HuH-7 (cell line): ENCODE results near the gene MPP4.
"Not testable (repeated sequence)": the region's sequence is repeated elsewhere in the genome, so short reads cannot be mapped to it uniquely, and the experiment has no call there.

Experiments used
- DNase-seq: peaks from one replicate; pipeline ENCODE4 v3.0.0; 2011; ENCODE audit warnings: low spot score

MPP4 gene

DNA sequence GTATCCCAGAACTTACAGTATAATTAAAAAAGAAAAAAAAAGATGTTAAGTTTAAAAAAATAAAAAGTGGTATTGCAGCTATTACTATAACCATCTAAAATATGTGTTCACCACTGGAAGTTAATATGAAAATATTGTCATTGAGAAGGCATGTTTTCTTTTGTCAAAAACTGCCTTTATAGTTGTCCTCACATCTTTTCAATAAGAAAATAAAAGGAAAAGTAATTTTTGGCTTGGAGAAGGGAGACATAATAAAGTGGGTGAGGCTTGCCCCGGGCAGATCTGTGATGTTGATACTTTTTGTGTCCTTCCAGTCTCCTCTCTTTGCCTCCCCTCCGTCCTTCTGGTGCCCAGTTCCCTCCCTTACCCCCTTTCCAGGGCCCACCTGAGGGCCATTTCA, 24.9 kb downstream of the MPP4 start:
- DNase-seq, result no peak

DNA sequence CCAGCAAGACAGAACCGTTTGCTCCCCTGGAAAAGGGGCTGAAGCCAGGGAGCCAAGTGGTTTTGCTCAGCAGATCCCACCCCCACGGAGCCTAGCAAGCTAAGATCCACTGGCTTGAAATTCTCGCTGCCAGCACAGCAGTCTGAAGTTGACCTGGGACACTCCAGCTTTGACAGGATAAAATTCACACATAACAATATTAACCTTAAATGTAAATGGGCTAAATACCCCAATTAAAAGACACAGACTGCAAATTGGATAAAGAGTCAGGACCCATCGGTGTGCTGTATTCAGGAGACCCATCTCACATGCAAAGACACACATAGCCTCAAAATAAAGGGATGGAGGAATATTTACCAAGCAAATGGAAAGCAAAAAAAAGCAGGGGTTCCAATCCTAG, 27.2 kb downstream of the MPP4 start:
- DNase-seq, result not testable (repeated sequence)

DNA sequence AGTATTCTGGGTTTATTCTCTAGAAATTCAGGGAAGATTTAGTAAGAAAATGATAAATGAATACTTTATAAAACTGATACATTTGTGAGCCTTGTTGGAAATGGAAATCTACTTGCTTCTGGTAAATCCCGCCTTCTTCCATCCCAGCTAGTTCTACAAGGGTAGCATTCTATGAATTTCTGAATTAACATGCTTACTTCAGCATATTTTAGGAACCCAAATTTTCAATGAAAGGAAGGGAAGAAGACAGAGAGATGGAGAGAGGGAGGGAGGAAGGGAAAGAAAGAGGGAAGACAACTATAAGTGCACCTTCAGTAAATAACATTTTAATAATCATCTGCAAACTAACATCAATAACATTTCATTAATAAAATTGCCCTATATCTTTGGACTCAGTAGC, 28.6 kb downstream of the MPP4 start:
- no peak for DNase-seq

DNA sequence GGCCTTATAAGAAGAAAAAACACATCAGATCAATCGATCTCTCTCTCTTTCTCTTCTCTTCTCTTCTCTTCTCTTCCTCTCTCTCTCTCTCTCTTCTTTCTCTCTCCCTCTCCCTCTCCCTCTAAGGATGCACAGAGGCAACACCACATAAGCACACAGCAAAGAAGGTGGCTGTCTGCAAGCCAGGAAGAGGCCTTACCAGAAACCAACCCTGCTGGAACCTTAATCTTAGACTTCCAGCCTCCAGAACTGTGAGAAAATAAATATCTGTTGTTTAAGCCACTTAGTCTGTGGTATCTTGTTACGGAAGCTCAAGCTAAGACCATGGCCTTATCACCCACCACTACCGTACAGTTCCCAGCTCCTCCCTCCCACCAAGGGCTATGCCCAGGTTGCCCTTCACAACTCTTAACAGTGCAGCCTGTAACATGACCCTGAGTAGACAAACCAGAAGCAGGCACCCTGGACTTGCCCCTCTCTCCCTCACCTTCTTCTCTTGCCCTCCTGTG, 30.0 kb downstream of the MPP4 start:
- DNase-seq, result no peak

DNA sequence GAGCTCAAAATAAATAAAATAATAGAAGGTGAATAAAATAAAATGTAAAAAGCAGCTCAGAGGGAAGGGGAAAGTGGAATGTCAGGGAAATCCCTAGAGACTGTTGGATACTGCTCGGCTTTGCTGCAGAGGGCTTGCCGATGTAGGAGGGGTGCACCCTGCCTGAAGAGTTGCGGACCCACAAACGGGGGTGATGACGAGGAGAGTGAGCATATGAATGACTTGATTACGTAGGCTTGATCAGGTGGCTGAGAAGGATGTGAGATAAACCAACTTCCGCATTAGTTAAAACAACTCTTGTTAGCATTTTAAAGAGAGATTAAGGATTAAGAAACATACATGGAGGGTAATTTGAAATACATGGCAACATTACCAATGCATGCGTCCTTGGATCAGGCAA, 34.1 kb downstream of the MPP4 start:
- no peak for DNase-seq

DNA sequence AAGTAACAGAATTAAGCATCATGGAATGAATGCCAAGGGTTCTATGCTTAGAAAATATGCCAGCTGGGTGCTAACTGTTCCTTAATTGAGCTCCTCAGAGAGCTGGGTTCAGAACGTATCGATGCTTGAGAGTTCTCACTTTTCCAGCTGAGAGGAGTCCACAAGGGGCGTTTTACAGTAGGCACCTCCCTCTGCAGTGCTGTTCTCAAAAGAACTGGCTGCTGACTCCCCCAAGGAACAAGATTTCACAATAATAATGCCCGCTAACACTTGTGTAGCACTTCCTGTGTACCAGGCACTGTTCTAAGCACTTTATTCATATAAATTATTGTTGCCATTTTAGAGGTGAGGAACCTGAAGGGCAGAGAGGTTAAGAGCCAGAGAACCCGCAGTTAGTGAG, 37.1 kb downstream of the MPP4 start:
- DNase-seq, result no peak

DNA sequence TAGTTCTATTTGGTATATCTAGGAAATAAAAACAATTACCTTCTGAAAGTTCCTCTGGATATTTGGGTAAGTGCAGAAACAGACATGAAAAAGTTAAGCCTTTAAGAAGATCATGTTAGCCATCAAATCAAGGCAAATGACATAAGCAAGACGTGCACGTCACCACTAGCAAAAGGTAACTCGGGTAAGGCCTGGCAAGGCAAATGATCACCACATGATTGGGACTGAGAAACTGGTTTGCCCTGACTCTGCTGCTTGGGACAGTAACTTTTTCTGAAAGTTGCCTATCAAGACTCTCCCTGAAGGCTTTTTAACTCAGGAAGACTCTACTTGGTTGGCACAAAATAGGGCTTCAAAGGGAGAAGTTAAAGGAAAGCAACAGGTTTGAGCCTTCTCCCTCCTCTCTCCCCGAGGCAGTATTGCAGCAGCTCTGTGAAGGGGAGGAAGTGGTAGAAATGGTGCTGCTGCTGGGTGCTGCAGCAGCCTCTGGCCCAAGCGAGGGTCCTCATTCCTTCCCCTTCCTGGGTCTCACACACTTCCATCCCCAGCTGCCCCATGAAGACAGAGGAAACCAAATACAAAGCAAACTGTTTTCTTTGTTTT, 38.0 kb downstream of the MPP4 start:
- DNase-seq, result no peak

DNA sequence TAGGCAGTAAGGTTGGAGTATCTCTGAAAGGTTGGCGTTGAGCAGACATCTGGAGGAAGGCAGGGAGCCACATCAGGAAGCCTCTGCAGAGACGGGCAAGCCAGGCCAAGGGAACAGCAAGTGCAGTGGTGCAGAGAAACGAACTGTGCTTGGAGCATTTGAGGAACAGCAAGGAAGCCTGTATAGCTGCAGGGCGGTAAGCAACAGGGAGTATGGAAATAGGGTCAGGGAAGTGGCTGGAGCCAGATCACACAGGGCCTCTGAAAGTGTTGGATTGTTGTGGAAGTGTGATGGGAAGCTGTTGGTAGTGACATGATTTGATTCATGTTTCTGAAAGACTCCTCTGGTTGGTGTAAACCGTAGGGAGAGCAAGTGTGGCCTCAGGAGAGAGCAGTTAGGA, 41.7 kb downstream of the MPP4 start:
- DNase-seq, result no peak

DNA sequence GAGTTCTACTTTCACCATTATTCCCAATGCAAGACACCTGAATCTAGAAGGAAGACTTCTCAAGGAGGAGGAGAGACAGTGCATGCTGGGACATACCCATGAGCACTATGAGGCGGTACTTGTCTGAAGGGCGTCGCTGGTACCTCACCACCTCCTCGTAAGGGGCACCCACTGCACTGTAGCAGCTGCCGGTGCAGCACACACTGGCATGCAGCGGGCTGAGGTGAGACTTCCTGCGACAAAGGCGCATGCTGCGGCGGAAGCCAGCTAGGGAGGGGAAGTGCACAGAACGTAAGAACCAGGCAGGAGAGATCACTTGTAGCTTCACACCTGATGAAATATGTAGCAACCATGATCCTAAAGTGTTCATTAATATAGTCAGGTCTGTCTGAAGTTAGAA, 42.3 kb downstream of the MPP4 start:
- DNase-seq, result no peak

DNA sequence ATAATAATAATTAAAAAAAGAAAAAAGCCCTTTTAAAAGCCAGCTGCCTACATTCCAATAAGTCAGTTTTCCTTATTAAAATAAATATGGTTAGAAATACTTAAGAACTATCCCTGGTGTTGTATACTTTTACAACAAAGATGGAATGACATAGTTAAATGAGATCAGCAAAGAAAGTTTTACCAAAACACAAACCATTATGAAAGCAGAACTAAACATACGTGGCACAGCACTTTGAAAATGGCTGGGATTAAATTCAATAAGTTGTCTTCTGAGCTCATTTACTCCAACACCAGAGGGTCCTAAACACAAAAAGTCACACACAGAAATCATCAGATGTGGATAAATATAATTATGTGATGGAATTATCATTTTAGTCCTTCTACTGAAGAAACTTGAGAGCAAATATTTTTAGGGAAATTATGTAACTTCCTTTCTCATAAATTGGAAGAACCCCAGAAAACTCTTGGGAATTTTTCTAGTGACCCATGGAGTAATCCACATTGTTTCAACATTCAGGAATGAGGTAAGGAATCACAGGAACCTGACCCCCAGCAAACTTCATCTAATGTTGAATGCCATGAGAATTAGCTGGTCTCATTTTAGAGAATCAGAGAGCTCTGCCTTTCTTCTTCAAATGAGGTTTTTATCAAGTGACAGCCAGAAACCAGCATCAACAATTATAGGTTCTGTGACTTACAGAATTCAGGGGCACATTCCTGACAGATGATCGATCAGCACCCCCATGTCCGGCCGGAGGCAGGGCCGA, 43.6 kb downstream of the MPP4 start:
- no peak for DNase-seq

DNA sequence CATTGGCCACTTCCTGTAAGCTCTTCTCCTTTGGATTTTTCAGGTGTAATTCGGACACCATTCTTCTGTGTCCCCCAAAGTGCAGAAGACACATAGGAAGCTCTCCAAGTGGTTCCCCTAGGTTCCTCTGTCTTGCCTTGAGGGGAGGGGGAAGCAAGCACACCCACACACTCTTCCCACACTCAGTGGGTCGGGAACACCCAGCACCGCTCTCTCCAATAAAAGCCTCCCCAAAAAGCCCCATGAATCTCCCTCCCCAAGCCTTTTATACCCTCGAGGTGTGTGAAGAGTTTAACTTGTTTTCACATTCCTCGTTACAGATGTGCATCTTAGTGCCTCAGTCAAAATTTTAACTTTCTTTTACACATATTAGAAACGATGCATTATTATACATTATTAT, 45.2 kb downstream of the MPP4 start:
- no peak for DNase-seq

DNA sequence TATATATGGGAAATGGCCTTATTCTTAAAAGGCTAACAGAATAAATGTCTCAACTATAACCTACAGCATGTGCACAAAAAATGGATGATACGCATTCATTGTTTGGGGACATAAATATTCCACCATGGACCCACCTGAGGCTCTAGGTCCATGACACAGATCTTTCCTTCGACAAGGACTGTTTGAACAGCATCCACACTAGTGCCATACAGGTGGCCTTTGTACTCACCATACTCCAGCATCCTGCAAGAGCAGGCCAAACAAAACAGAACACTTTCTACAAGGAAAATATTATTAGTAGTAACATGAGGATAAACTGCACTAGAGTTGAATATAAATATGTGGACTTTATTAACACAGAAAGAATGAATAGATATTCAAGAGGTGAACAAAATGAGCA, 49.0 kb downstream of the MPP4 start:
- DNase-seq, result no peak

DNA sequence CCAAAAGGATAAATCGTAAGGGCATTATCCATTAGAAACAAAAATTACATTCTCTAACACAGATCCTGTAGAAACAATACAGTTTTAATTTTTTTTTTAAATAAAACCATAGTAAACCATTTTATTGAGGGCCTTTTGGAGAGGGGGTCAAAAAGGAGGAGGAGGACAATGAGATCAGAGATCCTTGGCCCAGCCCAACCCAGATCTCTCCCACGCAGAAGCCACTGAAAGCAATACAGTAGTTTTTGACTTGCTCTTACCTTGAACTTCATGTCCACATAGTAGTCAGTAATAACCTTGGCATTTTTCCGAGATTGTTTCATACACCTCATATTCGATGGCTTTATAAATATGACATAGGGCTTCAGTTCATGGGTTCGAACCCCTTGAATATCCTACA, 51.0 kb downstream of the MPP4 start:
- DNase-seq, result no peak

DNA sequence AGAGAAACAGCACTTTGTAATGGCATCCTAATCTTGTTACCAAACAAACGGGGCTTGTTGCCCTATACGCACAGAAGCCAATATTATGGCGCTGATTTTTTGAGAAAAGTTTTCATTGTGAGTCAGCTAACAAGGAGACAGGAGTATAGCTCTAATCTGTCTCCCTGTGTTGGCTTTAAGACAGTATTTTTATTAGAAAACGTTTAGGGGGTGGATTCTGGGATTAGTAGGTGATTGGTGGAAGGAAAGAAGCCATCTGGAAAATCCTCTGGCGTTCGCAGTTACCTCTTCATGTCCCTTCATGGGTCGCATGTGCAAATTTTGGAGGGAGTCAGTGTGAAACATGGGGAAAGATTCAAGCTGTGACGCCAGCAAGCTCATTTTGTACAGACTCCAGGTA, 54.4 kb downstream of the MPP4 start:
- DNase-seq, result no peak

DNA sequence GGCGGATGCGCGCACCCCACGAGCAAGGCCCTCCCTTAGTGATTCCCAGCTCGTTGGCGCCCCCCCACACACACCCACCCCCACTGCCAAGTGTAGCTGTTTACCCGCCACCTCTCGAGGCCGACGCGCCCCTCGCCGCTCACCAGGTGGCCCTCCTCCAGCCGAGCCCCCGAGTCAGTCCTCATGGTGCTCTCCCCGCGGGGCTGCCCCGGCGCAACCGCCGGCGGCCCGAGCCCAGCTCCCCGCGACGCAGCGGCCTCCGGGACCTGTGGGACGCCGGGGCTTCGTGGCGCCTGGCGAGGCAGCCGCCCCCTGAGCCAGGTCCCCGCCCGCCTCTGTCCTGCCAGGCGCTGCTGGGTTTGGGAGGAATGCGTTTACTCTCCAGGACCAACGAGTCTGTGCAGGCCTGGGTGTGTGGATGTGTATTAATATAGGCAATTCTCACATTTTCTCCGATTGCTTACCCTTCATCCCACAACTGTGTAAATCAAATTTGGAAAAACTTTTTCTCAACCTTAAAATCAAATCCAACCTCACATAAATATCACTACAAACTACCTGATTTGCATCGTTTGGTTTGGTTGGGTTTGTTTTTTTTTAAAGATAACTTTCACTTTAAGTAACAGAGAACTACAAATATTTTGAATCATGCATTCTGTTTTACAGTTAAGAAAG, 55.1 kb downstream of the MPP4 start, which contains the start of gene TMEM237:
TMEM237 (minus strand) TSS at position 288 of the 675 bp plus-strand sequence; CDS start at position 185, 103 bp downstream.
- DNase-seq, result peak; percentile 37

DNA sequence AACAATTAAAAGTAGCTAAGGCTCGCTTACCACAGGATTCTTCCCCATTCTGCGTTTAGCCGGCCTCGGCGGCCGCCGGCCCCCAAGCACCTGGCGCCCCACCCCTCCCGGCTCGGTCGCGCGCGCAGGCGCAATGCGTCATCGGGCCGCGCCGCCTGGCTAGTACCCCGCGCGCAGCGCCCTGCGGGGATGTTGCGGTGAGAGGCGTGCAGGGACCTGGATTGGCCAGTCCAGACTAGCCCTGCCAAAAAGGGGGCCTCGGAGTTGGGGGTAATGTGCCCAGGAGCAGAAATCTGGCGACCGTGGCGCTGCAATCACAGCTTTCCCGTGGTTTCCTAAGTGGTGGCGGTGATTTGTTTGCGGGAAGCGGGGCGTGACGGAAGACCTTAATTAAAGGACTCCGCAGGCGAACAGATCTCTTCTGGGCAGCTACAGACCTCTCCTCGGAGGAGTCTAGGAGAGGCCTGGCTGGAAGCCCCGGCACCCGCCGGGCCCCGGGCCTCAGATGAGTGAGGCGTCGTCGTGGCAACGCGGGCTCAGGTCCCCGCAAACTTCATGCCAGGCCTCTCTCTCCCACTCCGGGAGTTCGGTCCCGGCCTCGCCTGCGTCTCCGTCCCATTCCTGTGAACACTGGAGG, 55.7 kb downstream of the MPP4 start:
- peak; percentile 82 for DNase-seq

DNA sequence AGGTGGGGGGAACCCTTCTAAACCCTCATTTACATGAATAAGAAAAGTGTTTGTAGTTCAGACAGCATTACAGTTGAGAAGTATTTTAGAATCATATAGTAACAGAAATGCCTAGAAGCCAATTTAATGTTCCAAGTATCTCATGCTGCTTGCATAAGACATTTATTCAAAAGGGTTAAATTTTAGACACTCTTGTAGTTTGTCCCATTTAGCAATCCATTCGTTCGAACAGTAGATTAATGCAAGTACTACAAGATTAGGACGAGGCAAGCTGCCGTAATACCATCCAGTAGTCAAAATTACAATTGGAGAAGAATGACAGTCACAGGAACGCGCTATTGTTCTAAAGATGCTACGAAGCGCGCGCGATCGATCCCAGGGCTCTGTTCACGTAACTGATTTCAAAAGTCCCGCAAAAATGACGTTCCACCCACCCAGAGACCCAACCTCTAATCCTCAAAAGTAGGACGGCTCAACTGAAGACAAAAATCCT, 56.3 kb downstream of the MPP4 start:
- no peak for DNase-seq

DNA sequence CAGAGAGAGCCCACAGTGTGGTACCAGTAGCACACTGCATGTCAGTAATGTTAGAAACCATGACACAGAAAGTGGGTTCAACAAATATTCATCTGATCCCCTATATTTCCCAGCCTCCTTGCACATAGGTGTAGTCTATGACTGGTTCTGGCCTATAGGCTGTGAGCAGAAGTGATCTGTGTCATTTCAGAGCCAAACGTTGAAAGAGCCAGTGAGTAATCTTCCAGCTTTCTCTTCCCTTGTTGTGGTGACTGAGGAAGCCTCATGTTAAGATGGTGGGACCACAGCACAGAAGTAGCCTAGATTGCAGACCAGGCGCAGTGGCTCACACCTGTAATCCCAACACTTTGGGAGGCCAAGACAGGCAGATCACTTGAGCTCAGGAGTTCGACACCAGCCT, 59.2 kb downstream of the MPP4 start:
- no peak for DNase-seq

DNA sequence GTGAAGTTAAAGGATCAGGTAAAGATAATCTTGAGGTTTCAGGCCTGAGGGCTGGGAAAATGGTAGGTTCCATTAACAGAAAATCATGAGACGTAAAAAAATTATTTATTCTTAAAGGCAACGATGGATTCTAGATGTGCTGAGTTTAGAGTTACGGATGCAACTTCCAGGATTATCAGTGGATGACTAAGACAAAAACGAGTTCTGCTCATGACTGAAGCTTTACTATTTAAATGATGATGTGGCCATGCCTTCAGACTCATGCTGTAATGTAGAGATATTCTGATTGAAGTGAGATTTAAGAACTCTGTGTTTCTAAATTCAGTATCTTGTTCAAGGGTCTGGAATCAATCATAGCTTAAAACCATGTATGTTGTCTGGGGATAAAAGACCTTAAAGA, 60.1 kb downstream of the MPP4 start:
- DNase-seq, result no peak

DNA sequence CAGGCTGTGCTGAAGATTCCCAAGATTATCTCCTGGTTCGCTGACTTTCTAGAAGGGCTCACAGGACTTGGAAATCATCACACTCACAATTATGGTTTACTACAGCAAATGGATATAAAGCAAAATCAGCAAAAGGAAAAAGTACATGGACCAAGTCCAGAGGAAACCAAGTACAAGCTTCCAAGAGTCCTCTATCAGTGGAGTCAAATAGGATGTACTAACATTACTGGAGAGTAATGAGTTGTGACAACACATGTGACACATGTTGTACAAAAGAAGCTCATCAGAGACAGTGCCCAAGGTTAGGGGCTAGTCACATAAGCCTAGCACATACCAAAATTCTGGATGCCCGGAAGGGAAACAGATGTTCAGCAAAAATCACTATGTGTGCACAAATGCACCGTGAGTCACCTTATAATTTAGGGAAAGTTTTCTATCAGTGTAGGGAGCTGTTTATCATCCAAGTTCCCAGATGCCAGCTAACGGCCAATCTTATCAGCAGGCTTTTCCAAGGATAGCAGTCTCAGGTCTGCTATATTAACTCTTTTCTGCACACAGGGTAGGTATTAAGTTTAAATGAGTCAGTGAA, 64.7 kb downstream of the MPP4 start:
- no peak for DNase-seq

DNA sequence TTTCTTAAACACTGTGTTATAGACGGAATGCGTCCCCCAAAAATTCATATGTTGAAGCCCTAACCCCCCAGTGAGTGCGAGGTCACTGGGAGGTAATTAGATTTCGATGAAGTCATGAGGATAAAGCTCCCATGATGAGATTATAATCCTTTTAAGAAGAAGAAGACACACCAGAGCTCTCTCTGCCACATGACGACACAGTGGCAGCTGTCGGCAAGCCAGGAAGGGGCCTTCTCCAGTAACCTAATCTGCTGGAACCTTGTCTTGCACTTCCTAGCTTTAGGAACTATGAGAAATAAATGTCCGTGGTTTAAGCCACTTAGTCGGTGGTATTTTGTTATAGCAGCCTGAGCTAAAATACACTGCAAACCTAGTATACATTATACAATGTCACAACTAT, 67.4 kb downstream of the MPP4 start:
- no peak for DNase-seq

DNA sequence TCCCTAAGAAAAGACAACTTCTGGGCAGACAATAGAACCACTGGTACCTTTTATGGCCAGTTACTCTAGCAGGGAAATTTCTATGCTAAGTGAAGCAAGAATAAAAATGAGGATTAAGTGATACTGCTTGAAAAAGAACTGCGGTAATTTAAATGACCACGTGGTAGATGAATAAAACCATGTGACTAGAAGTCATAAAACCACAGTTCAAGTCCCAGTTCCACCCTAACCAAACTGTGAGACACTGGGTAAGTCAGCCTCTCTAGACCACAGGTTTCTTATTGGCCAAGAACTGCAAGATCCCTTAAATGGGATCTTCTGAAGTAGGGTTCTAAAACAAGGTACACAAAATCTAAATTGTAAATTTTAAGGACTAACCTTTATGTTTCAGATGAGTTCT, 67.9 kb downstream of the MPP4 start:
- DNase-seq, result no peak
